HepG2 (cell line): ENCODE measurements around the gene PLPP3. TPM values are rescaled to one million over a fixed set of nuclear protein-coding genes. Genes with fewer than 3 reads are reported as not detected.
A peak's percentile ranks its signal among the peaks of the same experiment; 100 is the strongest.

Experiments
- ARNT2 ChIP-seq: sonication (generic); formaldehyde crosslinking; IDR thresholded peaks from 2 replicates; pipeline ENCODE4 v1.8.0; 2022; ENCODE audit warnings: mild to moderate bottlenecking, low read depth, missing genetic modification reagents, moderate library complexity
- BORCS8-MEF2B ChIP-seq: sonication (generic); formaldehyde crosslinking; IDR thresholded peaks from 2 replicates; pipeline ENCODE4 v1.8.0; 2022; ENCODE audit warnings: mild to moderate bottlenecking, missing genetic modification reagents
- DMAP1 ChIP-seq: IDR thresholded peaks from 2 replicates; pipeline ENCODE4 v1.6.1; 2016
- ELF1 ChIP-seq: sonication (generic); formaldehyde crosslinking; IDR thresholded peaks from 2 replicates; pipeline ENCODE4 v1.4.0; 2020; ENCODE audit warnings: missing genetic modification reagents
- KIAA2018 ChIP-seq: sonication (generic); formaldehyde crosslinking; IDR thresholded peaks from 2 replicates; pipeline ENCODE4 v1.5.0; 2020; ENCODE audit warnings: mild to moderate bottlenecking, missing genetic modification reagents, borderline replicate concordance
- MATR3 ChIP-seq: sonication (generic); formaldehyde crosslinking; IDR thresholded peaks from 2 replicates; pipeline ENCODE4 v1.4.0; 2020; ENCODE audit warnings: missing genetic modification reagents
- NFE2L1 ChIP-seq: sonication (generic); formaldehyde crosslinking; IDR thresholded peaks from 2 replicates; pipeline ENCODE4 v1.4.0; 2020; ENCODE audit warnings: missing genetic modification reagents, mild to moderate bottlenecking, borderline replicate concordance
- NR3C1 ChIP-seq: sonication (generic); formaldehyde crosslinking; IDR thresholded peaks from 2 replicates; pipeline ENCODE4 v1.4.0; 2020; ENCODE audit warnings: missing genetic modification reagents
- RBM39 ChIP-seq: fragments of 200-400 bp; formaldehyde crosslinking; IDR thresholded peaks from one replicate; pipeline ENCODE4 v1.6.1; 2018; ENCODE audit warnings: antibody characterized with exemption, mild to moderate bottlenecking, low read depth, low read length; ENCODE audit not compliant: poor library complexity, severe bottlenecking
- SNRNP70 ChIP-seq: fragments of 200-400 bp; formaldehyde crosslinking; IDR thresholded peaks from 2 replicates; pipeline ENCODE4 v1.6.1; 2017; ENCODE audit warnings: mild to moderate bottlenecking, low read depth, low read length, moderate library complexity
- ZBTB7A ChIP-seq: sonication (generic); formaldehyde crosslinking; IDR thresholded peaks from 2 replicates; pipeline ENCODE4 v1.8.0; 2022; ENCODE audit warnings: mild to moderate bottlenecking, missing genetic modification reagents
- ZNF207 ChIP-seq: fragments of 450-650 bp; IDR thresholded peaks from 2 replicates; pipeline ENCODE4 v1.6.1; 2016; ENCODE audit warnings: antibody characterized with exemption, borderline replicate concordance
- ZNF800 ChIP-seq: sonication (generic); formaldehyde crosslinking; IDR thresholded peaks from 2 replicates; pipeline ENCODE4 v1.4.0; 2020; ENCODE audit warnings: missing genetic modification reagents
- polyA plus RNA-seq, 8 experiments: library from polyadenylated mRNA; depleted of rRNA in 3 of 8; stranded (reverse) in 7 of 8; unstranded in 1 of 8; fragments of >200 nt; fragmentation: Illumina TruSeq in 4 of 8; extraction: Trizol in 4 of 8; gene quantifications; 2 replicates each; pipeline versions ENCODE4 v1.2.1 to v1.2.3, GENCODE V29; 2011 to 2016; ENCODE audit warnings: low read depth in 4 of 8, missing spikeins in 1 of 8, mixed read lengths in 1 of 8; ENCODE audit not compliant: insufficient read depth in 1 of 8
- total RNA-seq, 5 experiments: library from RNA; depleted of rRNA; stranded (reverse); fragments of >200 nt; fragmentation: Illumina TruSeq; extraction: Trizol; gene quantifications; 2 replicates each; pipeline ENCODE4 v1.2.3, GENCODE V29; 2016; ENCODE audit warnings: low read depth in 1 of 5

The PLPP3 gene
- total and polyA plus RNA-seq, 2 of the 13 experiments (the other 11 are each of a cell fraction or from before 2014, with no cell fraction given) = 49.7 to 65.8 TPM

- TF ChIP-seq KIAA2018 (CRISPR knock-in tag) (0 out of 2 replicates have a peak, but pooled peaks have one; percentile 44), RBM39 (peak; percentile 66), ZNF800 (CRISPR knock-in tag) (no peak), NFE2L1 (CRISPR knock-in tag) (no peak), BORCS8-MEF2B (CRISPR knock-in tag) (no peak), ARNT2 (CRISPR knock-in tag) (no peak), MATR3 (CRISPR knock-in tag) (no peak), SNRNP70 (no peak), DMAP1 (CRISPR knock-in tag) (peak; percentile 60; the same call in 1 of the 2 replicates), NR3C1 (no peak), ZNF207 (no peak), ELF1 (CRISPR knock-in tag) (no peak), ZBTB7A (CRISPR knock-in tag) (no peak)
These were observed 101.9 kb downstream of the PLPP3 start (continued) for GRCh38 chr1:56477164-56478111.
